Thymus (tissue), 11 donors: Measurements from ENCODE around the gene GARIN5B. TPM values are rescaled to one million over a fixed set of nuclear protein-coding genes. Genes with fewer than 3 reads are reported as not detected.

Source experiments
- DNase-seq, 9 donors: peaks; one replicate each; pipeline ENCODE4 v3.0.0-alpha.2; 2013; ENCODE audit warnings: low spot score in 9 of 9, low read depth in 6 of 9, missing footprints in 1 of 9
- H3K27ac ChIP-seq, 2 donors: one replicate each; pipeline ENCODE4 v1.5.1; 2013; ENCODE audit warnings: control low read depth in 1 of 2, low read depth in 1 of 2, low read length in 1 of 2, mild to moderate bottlenecking in 1 of 2, moderate library complexity in 1 of 2
- H3K27me3 ChIP-seq, 2 donors: one replicate each; pipeline ENCODE4 v1.5.1; 2013; ENCODE audit warnings: low read length in 1 of 2; ENCODE audit not compliant: control insufficient read depth in 2 of 2, insufficient read depth in 1 of 2
- H3K36me3 ChIP-seq, 2 donors: one replicate each; pipeline ENCODE4 v1.5.1; 2013; ENCODE audit warnings: low read length in 1 of 2, mild to moderate bottlenecking in 1 of 2, moderate library complexity in 1 of 2; ENCODE audit not compliant: control insufficient read depth in 2 of 2, insufficient read depth in 2 of 2
- H3K4me1 ChIP-seq, 2 donors: one replicate each; pipeline ENCODE4 v1.5.1; 2013; ENCODE audit warnings: low read length in 2 of 2; ENCODE audit not compliant: control insufficient read depth in 2 of 2, insufficient read depth in 2 of 2
- H3K4me3 ChIP-seq, 2 donors: one replicate each; pipeline ENCODE4 v1.5.1; 2013; ENCODE audit warnings: low read length in 2 of 2, control low read depth in 1 of 2, mild to moderate bottlenecking in 1 of 2
- H3K9me3 ChIP-seq, 2 donors: one replicate each; pipeline ENCODE4 v1.5.1; 2013; ENCODE audit warnings: low read length in 1 of 2, mild to moderate bottlenecking in 1 of 2; ENCODE audit not compliant: control insufficient read depth in 2 of 2, insufficient read depth in 1 of 2
- WGBS: extraction: QIAGEN DNeasy Blood & Tissue Kit; methylation state at CpG from one replicate; pipeline ENCODE4 v1.1.7; 2013; 5-methylcytosine and 5-hydroxymethylcytosine counted together
- polyA plus RNA-seq: library from polyadenylated mRNA; stranded (reverse); fragments of 200-250 nt; gene quantifications from one replicate; pipeline ENCODE4 v1.2.3, GENCODE V29; 2013
- total RNA-seq: library from RNA; stranded (reverse); fragments of 120-200 nt; gene quantifications from one replicate; pipeline ENCODE4 v1.2.4, GENCODE V29; 2013
- donor health status: healthy.

GARIN5B gene
- total and polyA plus RNA-seq, 2 donors, result 0.05 TPM; not detected in 1

- no peaks in the 10 kb centered on the region for H3K9me3 ChIP-seq
- no peak overlapping the region for H3K27ac ChIP-seq
- H3K36me3 ChIP-seq, result peaks cover 29 to 68% of the 10 kb centered on the region in 2 donors
- no peak overlapping the region for H3K4me3 ChIP-seq
- peaks cover 6 to 7% of the 10 kb centered on the region in 2 donors for H3K4me1 ChIP-seq
- DNase-seq, result no peak
- H3K27me3 ChIP-seq, result peaks cover 0 to 5% of the 10 kb centered on the region in 2 donors
- 96% methylated on average over 43 of the region's 43 CpGs for WGBS
Measured at GRCh38 chr19:55345818-55346724, 17.0 kb downstream of the GARIN5B start.

GRCh38 chr19:55345101-55345817, 17.8 kb downstream of the GARIN5B start:
- H3K27ac ChIP-seq, result no peak overlapping the region
- no peak for DNase-seq
- no peaks in the 10 kb centered on the region for H3K27me3 ChIP-seq
- peaks cover 0 to 2% of the 10 kb centered on the region in 2 donors for H3K9me3 ChIP-seq
- H3K4me3 ChIP-seq, result no peak overlapping the region
- H3K4me1 ChIP-seq, result peaks cover 11 to 14% of the 10 kb centered on the region in 2 donors
- 95% methylated on average over 22 of the region's 22 CpGs for WGBS
- peaks cover 29 to 68% of the 10 kb centered on the region in 2 donors for H3K36me3 ChIP-seq

GRCh38 chr19:55344444-55344843, 18.6 kb downstream of the GARIN5B start:
- H3K4me1 ChIP-seq, result peaks cover 11 to 17% of the 10 kb centered on the region in 2 donors
- no peak overlapping the region for H3K4me3 ChIP-seq
- H3K9me3 ChIP-seq, result peaks cover 0 to 2% of the 10 kb centered on the region in 2 donors
- H3K36me3 ChIP-seq, result peaks cover 29 to 68% of the 10 kb centered on the region in 2 donors
- WGBS, result 95% methylated on average over 9 of the region's 9 CpGs
- no peaks in the 10 kb centered on the region for H3K27me3 ChIP-seq
- H3K27ac ChIP-seq, result no peak overlapping the region
- DNase-seq, result no peak

GRCh38 chr19:55341595-55342531, 21.2 kb downstream of the GARIN5B start:
- DNase-seq, result no peak
- 96% methylated on average over 50 of the region's 50 CpGs for whole genome bisulfite sequencing
- peaks cover 11 to 26% of the 10 kb centered on the region in 2 donors for H3K4me1 ChIP-seq
- peaks cover 0 to 2% of the 10 kb centered on the region in 2 donors for H3K9me3 ChIP-seq
- peaks cover 0 to 4% of the 10 kb centered on the region in 2 donors for H3K27me3 ChIP-seq
- peaks cover 23 to 52% of the 10 kb centered on the region in 2 donors for H3K36me3 ChIP-seq
- peak overlapping the region; percentile 64 to 70 for H3K4me3 ChIP-seq
- no peak overlapping the region for H3K27ac ChIP-seq

- H3K4me1 ChIP-seq, result peaks cover 11 to 26% of the 10 kb centered on the region in 2 donors
- 2% methylated on average over 15 of the region's 15 CpGs for WGBS
- peak overlapping the region; percentile 64 to 70 for H3K4me3 ChIP-seq
- H3K9me3 ChIP-seq, result peaks cover 0 to 2% of the 10 kb centered on the region in 2 donors
- H3K36me3 ChIP-seq, result peaks cover 20 to 46% of the 10 kb centered on the region in 2 donors
- peak overlapping the region in 1 of 2 donors; percentile 88 for H3K27ac ChIP-seq
- H3K27me3 ChIP-seq, result peaks cover 0 to 4% of the 10 kb centered on the region in 2 donors
- DNase-seq, result peak in 7 of 9 donors; percentile 26 to 75 (median 65)
Measured at GRCh38 chr19:55341171-55341588, 21.9 kb downstream of the GARIN5B start.

GRCh38 chr19:55340784-55341147, 22.3 kb downstream of the GARIN5B start:
- peak in 4 of 9 donors; percentile 26 to 62 (median 36) for DNase-seq
- Histone ChIP-seq H3K36me3 (peaks cover 19 to 41% of the 10 kb centered on the region in 2 donors), H3K4me3 (peak overlapping the region; percentile 64 to 70), H3K9me3 (peaks cover 0 to 2% of the 10 kb centered on the region in 2 donors), H3K27me3 (peaks cover 0 to 4% of the 10 kb centered on the region in 2 donors), H3K4me1 (peaks cover 11 to 26% of the 10 kb centered on the region in 2 donors), H3K27ac (peak overlapping the region; percentile 84 to 88)
- WGBS, result 2% methylated on average over 24 of the region's 24 CpGs

GRCh38 chr19:55339889-55340783, 22.9 kb downstream of the GARIN5B start:
- WGBS, result 6% methylated on average over 42 of the region's 44 CpGs
- H3K36me3 ChIP-seq, result peaks cover 19 to 36% of the 10 kb centered on the region in 2 donors
- peak in 2 of 9 donors; percentile 15 to 18 for DNase-seq

More at GRCh38 chr19:55339889-55340783, 22.9 kb downstream of the GARIN5B start:
- peak overlapping the region; percentile 64 to 70 for H3K4me3 ChIP-seq
- H3K4me1 ChIP-seq, result peaks cover 11 to 26% of the 10 kb centered on the region in 2 donors
- peak overlapping the region; percentile 84 to 88 for H3K27ac ChIP-seq
- peaks cover 0 to 2% of the 10 kb centered on the region in 2 donors for H3K9me3 ChIP-seq
- peaks cover 0 to 4% of the 10 kb centered on the region in 2 donors for H3K27me3 ChIP-seq
